ENCODE results near the gene VMP1. TPM values are rescaled to one million over a fixed set of nuclear protein-coding genes. Genes with fewer than 3 reads are reported as not detected.

The VMP1 gene
- total and polyA plus RNA-seq, 4 donors = 46.4 to 118 (median 71.6) TPM

DNA sequence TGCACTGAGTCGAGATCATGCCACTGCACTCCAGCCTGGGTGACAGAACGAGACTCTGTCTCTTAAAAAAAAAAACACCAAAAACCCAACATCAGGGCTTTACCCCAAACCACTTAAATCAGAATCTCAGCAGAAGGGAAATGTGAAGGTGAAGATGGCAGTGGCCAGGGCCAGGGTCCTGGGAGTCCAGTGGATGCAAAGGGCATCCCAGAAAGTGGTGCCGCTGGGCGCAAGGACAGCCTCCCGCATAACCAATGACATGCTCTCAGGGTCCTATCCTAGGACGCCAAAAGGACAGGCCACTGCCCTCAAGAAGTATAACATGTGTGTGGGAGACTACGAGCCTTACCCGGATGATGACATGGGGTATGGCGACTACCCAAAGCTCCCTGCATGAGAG lies 177.4 kb downstream of the VMP1 start:
- no peak for TF ChIP-seq NR2F2 (IDR thresholded peaks at IDR 0.05)
- TF ChIP-seq RAD21 (IDR thresholded peaks at IDR 0.05) = no peak
- no peak for TF ChIP-seq FOXA1 (IDR thresholded peaks at IDR 0.05)
- TF ChIP-seq, protein P1, sequence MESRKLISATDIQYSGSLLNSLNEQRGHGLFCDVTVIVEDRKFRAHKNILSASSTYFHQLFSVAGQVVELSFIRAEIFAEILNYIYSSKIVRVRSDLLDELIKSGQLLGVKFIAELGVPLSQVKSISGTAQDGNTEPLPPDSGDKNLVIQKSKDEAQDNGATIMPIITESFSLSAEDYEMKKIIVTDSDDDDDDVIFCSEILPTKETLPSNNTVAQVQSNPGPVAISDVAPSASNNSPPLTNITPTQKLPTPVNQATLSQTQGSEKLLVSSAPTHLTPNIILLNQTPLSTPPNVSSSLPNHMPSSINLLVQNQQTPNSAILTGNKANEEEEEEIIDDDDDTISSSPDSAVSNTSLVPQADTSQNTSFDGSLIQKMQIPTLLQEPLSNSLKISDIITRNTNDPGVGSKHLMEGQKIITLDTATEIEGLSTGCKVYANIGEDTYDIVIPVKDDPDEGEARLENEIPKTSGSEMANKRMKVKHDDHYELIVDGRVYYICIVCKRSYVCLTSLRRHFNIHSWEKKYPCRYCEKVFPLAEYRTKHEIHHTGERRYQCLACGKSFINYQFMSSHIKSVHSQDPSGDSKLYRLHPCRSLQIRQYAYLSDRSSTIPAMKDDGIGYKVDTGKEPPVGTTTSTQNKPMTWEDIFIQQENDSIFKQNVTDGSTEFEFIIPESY (IDR thresholded peaks at IDR 0.05) = no peak
- TF ChIP-seq, protein P2, sequence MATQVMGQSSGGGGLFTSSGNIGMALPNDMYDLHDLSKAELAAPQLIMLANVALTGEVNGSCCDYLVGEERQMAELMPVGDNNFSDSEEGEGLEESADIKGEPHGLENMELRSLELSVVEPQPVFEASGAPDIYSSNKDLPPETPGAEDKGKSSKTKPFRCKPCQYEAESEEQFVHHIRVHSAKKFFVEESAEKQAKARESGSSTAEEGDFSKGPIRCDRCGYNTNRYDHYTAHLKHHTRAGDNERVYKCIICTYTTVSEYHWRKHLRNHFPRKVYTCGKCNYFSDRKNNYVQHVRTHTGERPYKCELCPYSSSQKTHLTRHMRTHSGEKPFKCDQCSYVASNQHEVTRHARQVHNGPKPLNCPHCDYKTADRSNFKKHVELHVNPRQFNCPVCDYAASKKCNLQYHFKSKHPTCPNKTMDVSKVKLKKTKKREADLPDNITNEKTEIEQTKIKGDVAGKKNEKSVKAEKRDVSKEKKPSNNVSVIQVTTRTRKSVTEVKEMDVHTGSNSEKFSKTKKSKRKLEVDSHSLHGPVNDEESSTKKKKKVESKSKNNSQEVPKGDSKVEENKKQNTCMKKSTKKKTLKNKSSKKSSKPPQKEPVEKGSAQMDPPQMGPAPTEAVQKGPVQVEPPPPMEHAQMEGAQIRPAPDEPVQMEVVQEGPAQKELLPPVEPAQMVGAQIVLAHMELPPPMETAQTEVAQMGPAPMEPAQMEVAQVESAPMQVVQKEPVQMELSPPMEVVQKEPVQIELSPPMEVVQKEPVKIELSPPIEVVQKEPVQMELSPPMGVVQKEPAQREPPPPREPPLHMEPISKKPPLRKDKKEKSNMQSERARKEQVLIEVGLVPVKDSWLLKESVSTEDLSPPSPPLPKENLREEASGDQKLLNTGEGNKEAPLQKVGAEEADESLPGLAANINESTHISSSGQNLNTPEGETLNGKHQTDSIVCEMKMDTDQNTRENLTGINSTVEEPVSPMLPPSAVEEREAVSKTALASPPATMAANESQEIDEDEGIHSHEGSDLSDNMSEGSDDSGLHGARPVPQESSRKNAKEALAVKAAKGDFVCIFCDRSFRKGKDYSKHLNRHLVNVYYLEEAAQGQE (IDR thresholded peaks at IDR 0.05) = no peak
- TF ChIP-seq, protein P3, sequence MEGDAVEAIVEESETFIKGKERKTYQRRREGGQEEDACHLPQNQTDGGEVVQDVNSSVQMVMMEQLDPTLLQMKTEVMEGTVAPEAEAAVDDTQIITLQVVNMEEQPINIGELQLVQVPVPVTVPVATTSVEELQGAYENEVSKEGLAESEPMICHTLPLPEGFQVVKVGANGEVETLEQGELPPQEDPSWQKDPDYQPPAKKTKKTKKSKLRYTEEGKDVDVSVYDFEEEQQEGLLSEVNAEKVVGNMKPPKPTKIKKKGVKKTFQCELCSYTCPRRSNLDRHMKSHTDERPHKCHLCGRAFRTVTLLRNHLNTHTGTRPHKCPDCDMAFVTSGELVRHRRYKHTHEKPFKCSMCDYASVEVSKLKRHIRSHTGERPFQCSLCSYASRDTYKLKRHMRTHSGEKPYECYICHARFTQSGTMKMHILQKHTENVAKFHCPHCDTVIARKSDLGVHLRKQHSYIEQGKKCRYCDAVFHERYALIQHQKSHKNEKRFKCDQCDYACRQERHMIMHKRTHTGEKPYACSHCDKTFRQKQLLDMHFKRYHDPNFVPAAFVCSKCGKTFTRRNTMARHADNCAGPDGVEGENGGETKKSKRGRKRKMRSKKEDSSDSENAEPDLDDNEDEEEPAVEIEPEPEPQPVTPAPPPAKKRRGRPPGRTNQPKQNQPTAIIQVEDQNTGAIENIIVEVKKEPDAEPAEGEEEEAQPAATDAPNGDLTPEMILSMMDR (IDR thresholded peaks at IDR 0.05; ENCODE audit: low read depth, low read length, missing input control) = no peak
- no peak for TF ChIP-seq SP1 (IDR thresholded peaks at IDR 0.05)
- TF ChIP-seq EGR1 (IDR thresholded peaks at IDR 0.05; ENCODE audit: low read depth in 2 of 2) = no peak
- TF ChIP-seq, protein P4, sequence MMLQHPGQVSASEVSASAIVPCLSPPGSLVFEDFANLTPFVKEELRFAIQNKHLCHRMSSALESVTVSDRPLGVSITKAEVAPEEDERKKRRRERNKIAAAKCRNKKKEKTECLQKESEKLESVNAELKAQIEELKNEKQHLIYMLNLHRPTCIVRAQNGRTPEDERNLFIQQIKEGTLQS (IDR thresholded peaks at IDR 0.05) = no peak
- TF ChIP-seq YY1 (IDR thresholded peaks at IDR 0.05) = no peak
- TF ChIP-seq, protein P5, sequence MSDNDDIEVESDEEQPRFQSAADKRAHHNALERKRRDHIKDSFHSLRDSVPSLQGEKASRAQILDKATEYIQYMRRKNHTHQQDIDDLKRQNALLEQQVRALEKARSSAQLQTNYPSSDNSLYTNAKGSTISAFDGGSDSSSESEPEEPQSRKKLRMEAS (IDR thresholded peaks at IDR 0.05) = no peak
- no peak for TF ChIP-seq RXRA (IDR thresholded peaks at IDR 0.05)
- TF ChIP-seq TAF1 (conservative IDR thresholded peaks at IDR 0.05) = no peak
- no peak for TF ChIP-seq FOXA2 (IDR thresholded peaks at IDR 0.05)
- no peak for TF ChIP-seq HNF4G (IDR thresholded peaks at IDR 0.05)
- TF ChIP-seq GABPA (IDR thresholded peaks at IDR 0.05 in 1 of 2, conservative IDR thresholded peaks at IDR 0.05 in 1 of 2) = no peak
- no peak for TF ChIP-seq JUND (IDR thresholded peaks at IDR 0.05)
- no peak for TF ChIP-seq HNF4A (conservative IDR thresholded peaks at IDR 0.05)
- Histone ChIP-seq H3K36me3 (ENCODE audit: control insufficient read depth in 4 of 4, insufficient read depth in 3 of 4, low read depth in 1 of 4, low read length in 3 of 4) (peaks cover 7 to 26% (median 18%) of the 10 kb centered on the region in 4 donors), H3K9me3 (ENCODE audit: control insufficient read depth in 4 of 4, low read length in 3 of 4) (no peaks in the 10 kb centered on the region), H3K4me3 (ENCODE audit: low read depth in 1 of 3, low read length in 3 of 3) (no peak overlapping the region), H3K27ac (ENCODE audit: low read depth in 1 of 2, low read length in 2 of 2) (no peak overlapping the region), H3K9ac (ENCODE audit: low read depth in 1 of 2, low read length in 2 of 2) (no peak overlapping the region), H3K4me1 (ENCODE audit: control insufficient read depth in 4 of 4, insufficient read depth in 4 of 4, low read length in 3 of 4) (no peaks in the 10 kb centered on the region), H3K27me3 (ENCODE audit: control insufficient read depth in 4 of 4, insufficient read depth in 4 of 4, low read length in 3 of 4) (no peaks in the 10 kb centered on the region)
- DNase-seq (ENCODE audit: low spot score) = no peak
- WGBS = 98% methylated on average over 9 of the region's 9 CpGs

All from liver (tissue), 9 donors.